ENCODE results near the gene OR6C6. TPM values are rescaled to one million over a fixed set of nuclear protein-coding genes. Genes with fewer than 3 reads are reported as not detected.
"Not testable (repeated sequence)": the region's sequence is repeated elsewhere in the genome, so short reads cannot be mapped to it uniquely, and the experiment has no call there.

Gene OR6C6
- total RNA-seq = not detected

- DNase-seq (no peak), ATAC-seq (no peak)
- Mint-ChIP-seq H3K27ac (no peak within 1 kb of the TSS), H3K4me1 (no peaks in the 10 kb centered on the region), H3K27me3 (peaks cover 8% of the 10 kb centered on the region), H3K9me3 (ENCODE audit: low read depth) (no peaks in the 10 kb centered on the region), H3K36me3 (no peaks in the 10 kb centered on the region), H3K4me3 (no peak within 1 kb of the TSS)
- CTCF ChIA-PET = no interaction called here
Measured at GRCh38 chr12:55296469-55296868, at the start of gene OR6C6. OR6C6 (minus strand) TSS chr12:55296569; CDS start chr12:55295232, 1,337 bp downstream.

- Mint-ChIP-seq H3K4me1 (no peaks in the 10 kb centered on the region), H3K9me3 (ENCODE audit: low read depth) (no peaks in the 10 kb centered on the region), H3K27ac (no peak overlapping the region), H3K36me3 (no peaks in the 10 kb centered on the region), H3K27me3 (peaks cover 19% of the 10 kb centered on the region), H3K4me3 (no peak overlapping the region)
- no peak for ATAC-seq
- DNase-seq = no peak
- CTCF ChIA-PET = no interaction called here
Measured at GRCh38 chr12:55336002-55336401, 39.6 kb upstream of the OR6C6 start.

GRCh38 chr12:55330446-55330845, 34.1 kb upstream of the OR6C6 start, which contains the start of gene OR6C3:
OR6C3 (plus strand) TSS chr12:55330746; CDS start chr12:55331701, 955 bp downstream.
- ATAC-seq (no peak), DNase-seq (no peak)
- Mint-ChIP-seq H3K4me3 (no peak within 1 kb of the TSS), H3K36me3 (no peaks in the 10 kb centered on the region), H3K27ac (no peak within 1 kb of the TSS), H3K9me3 (ENCODE audit: low read depth) (no peaks in the 10 kb centered on the region), H3K27me3 (peaks cover 14% of the 10 kb centered on the region), H3K4me1 (no peaks in the 10 kb centered on the region)
- CTCF ChIA-PET = no interaction called here

- H3K36me3 Mint-ChIP-seq; DNase-seq; H3K9me3 Mint-ChIP-seq (ENCODE audit: low read depth); H3K27me3 Mint-ChIP-seq; H3K27ac Mint-ChIP-seq; ATAC-seq; H3K4me1 Mint-ChIP-seq; CTCF ChIA-PET; H3K4me3 Mint-ChIP-seq: not testable (repeated sequence)
Measured at GRCh38 chr12:55325801-55326200, 29.4 kb upstream of the OR6C6 start.

- Mint-ChIP-seq H3K27me3 (peaks cover 8% of the 10 kb centered on the region), H3K27ac (no peak overlapping the region), H3K4me3 (no peak overlapping the region), H3K36me3 (no peaks in the 10 kb centered on the region), H3K9me3 (ENCODE audit: low read depth) (no peaks in the 10 kb centered on the region), H3K4me1 (no peaks in the 10 kb centered on the region)
- ATAC-seq = no peak
- no peak for DNase-seq
- CTCF ChIA-PET = no interaction called here
Measured at GRCh38 chr12:55320201-55320600, 23.8 kb upstream of the OR6C6 start.

GRCh38 chr12:55314043-55314442, 17.7 kb upstream of the OR6C6 start, which contains the start of gene OR6C1:
OR6C1 (plus strand) TSS chr12:55314343; CDS start chr12:55320600, 6,257 bp downstream.
- Mint-ChIP-seq H3K27me3 (peaks cover 11% of the 10 kb centered on the region), H3K36me3 (no peaks in the 10 kb centered on the region), H3K9me3 (ENCODE audit: low read depth) (no peaks in the 10 kb centered on the region), H3K4me3 (no peak within 1 kb of the TSS), H3K4me1 (no peaks in the 10 kb centered on the region), H3K27ac (no peak within 1 kb of the TSS)
- CTCF ChIA-PET = no interaction called here
- DNase-seq (no peak), ATAC-seq (no peak)

- DNase-seq (no peak), ATAC-seq (no peak)
- Mint-ChIP-seq H3K36me3 (no peaks in the 10 kb centered on the region), H3K27ac (no peak overlapping the region), H3K9me3 (ENCODE audit: low read depth) (no peaks in the 10 kb centered on the region), H3K4me1 (no peaks in the 10 kb centered on the region), H3K27me3 (peaks cover 8% of the 10 kb centered on the region), H3K4me3 (no peak overlapping the region)
- CTCF ChIA-PET = no interaction called here
Measured at GRCh38 chr12:55289999-55290398, 6.4 kb downstream of the OR6C6 start.

GRCh38 chr12:55280991-55281390, 15.4 kb downstream of the OR6C6 start:
- Mint-ChIP-seq H3K27me3 (peaks cover 15% of the 10 kb centered on the region), H3K4me3 (no peak overlapping the region), H3K27ac (no peak overlapping the region), H3K9me3 (ENCODE audit: low read depth) (no peaks in the 10 kb centered on the region), H3K36me3 (no peaks in the 10 kb centered on the region), H3K4me1 (no peaks in the 10 kb centered on the region)
- no peak for DNase-seq
- CTCF ChIA-PET = no interaction called here
- no peak for ATAC-seq

- H3K27me3 Mint-ChIP-seq = peaks cover 9% of the 10 kb centered on the region
- CTCF ChIA-PET = no interaction called here
Measured at GRCh38 chr12:55258303-55258702, 38.1 kb downstream of the OR6C6 start.

GRCh38 chr12:55256831-55257230, 39.5 kb downstream of the OR6C6 start:
- H3K4me1 Mint-ChIP-seq = no peaks in the 10 kb centered on the region
- DNase-seq = no peak
- CTCF ChIA-PET = no interaction called here
- no peaks in the 10 kb centered on the region for H3K36me3 Mint-ChIP-seq
- H3K27ac Mint-ChIP-seq = no peak overlapping the region
- no peak for ATAC-seq
- H3K4me3 Mint-ChIP-seq = no peak overlapping the region
- H3K9me3 Mint-ChIP-seq (ENCODE audit: low read depth) = no peaks in the 10 kb centered on the region
- peaks cover 4% of the 10 kb centered on the region for H3K27me3 Mint-ChIP-seq

More at GRCh38 chr12:55258303-55258702, 38.1 kb downstream of the OR6C6 start:
- no peak for ATAC-seq
- DNase-seq = no peak
- H3K36me3 Mint-ChIP-seq = no peaks in the 10 kb centered on the region
- H3K27ac Mint-ChIP-seq = no peak overlapping the region
- no peaks in the 10 kb centered on the region for H3K4me1 Mint-ChIP-seq
- H3K9me3 Mint-ChIP-seq (ENCODE audit: low read depth) = no peaks in the 10 kb centered on the region
- no peak overlapping the region for H3K4me3 Mint-ChIP-seq

GRCh38 chr12:55253281-55253680, 43.1 kb downstream of the OR6C6 start:
- DNase-seq = no peak
- CTCF ChIA-PET = no interaction called here
- H3K4me3 Mint-ChIP-seq = no peak overlapping the region
- ATAC-seq = no peak
- H3K4me1 Mint-ChIP-seq = no peaks in the 10 kb centered on the region
- no peaks in the 10 kb centered on the region for H3K9me3 Mint-ChIP-seq (ENCODE audit: low read depth)
- no peaks in the 10 kb centered on the region for H3K36me3 Mint-ChIP-seq
- H3K27ac Mint-ChIP-seq = no peak overlapping the region
- H3K27me3 Mint-ChIP-seq = peaks cover 7% of the 10 kb centered on the region

- Mint-ChIP-seq H3K27me3 (peaks cover 25% of the 10 kb centered on the region), H3K4me1 (no peaks in the 10 kb centered on the region), H3K9me3 (ENCODE audit: low read depth) (no peaks in the 10 kb centered on the region), H3K4me3 (no peak overlapping the region), H3K27ac (no peak overlapping the region), H3K36me3 (no peaks in the 10 kb centered on the region)
- no peak for ATAC-seq
- DNase-seq = no peak
- CTCF ChIA-PET = no interaction called here
Measured at GRCh38 chr12:55250944-55251343, 45.4 kb downstream of the OR6C6 start.

- CTCF ChIA-PET = no interaction called here
- H3K9me3 Mint-ChIP-seq (ENCODE audit: low read depth) = no peaks in the 10 kb centered on the region
- no peaks in the 10 kb centered on the region for H3K4me1 Mint-ChIP-seq
- peaks cover 28% of the 10 kb centered on the region for H3K27me3 Mint-ChIP-seq
- DNase-seq = no peak
- ATAC-seq = no peak
- no peak overlapping the region for H3K27ac Mint-ChIP-seq
- no peak overlapping the region for H3K4me3 Mint-ChIP-seq
- H3K36me3 Mint-ChIP-seq = no peaks in the 10 kb centered on the region
Measured at GRCh38 chr12:55246159-55246558, 50.2 kb downstream of the OR6C6 start.

GRCh38 chr12:55244309-55244708, 52.1 kb downstream of the OR6C6 start, which contains the start of gene OR6C74:
OR6C74 (plus strand) TSS chr12:55244609; CDS start chr12:55247288, 2,679 bp downstream.
- no peaks in the 10 kb centered on the region for H3K4me1 Mint-ChIP-seq
- peaks cover 24% of the 10 kb centered on the region for H3K27me3 Mint-ChIP-seq
- no peak within 1 kb of the TSS for H3K4me3 Mint-ChIP-seq
- H3K36me3 Mint-ChIP-seq = no peaks in the 10 kb centered on the region
- no peaks in the 10 kb centered on the region for H3K9me3 Mint-ChIP-seq (ENCODE audit: low read depth)
- CTCF ChIA-PET = no interaction called here
- ATAC-seq (no peak), DNase-seq (no peak)
- no peak within 1 kb of the TSS for H3K27ac Mint-ChIP-seq

Measured in activated CD8-positive, alpha-beta memory T cell treated with anti-CD3 and anti-CD28 coated beads, Interleukin-2, amount 10 ng/mL, durations not matched to agents 7 days and 5 days (primary cell).